Neural cell (in vitro differentiated cells): ENCODE results near the gene PRDM15.

ENCODE experiments used
- EP300 ChIP-seq: fragments of 450-650 bp; conservative IDR thresholded peaks from 2 replicates; pipeline ENCODE4 v1.6.1; 2014; ENCODE audit warnings: antibody characterized with exemption, mild to moderate bottlenecking, moderate library complexity; ENCODE audit not compliant: poor library complexity, severe bottlenecking
- EZH2 ChIP-seq: fragments of 200-600, 300-800 bp; shearing (Covaris generic), sonication (generic); IDR thresholded peaks from 2 replicates; pipeline ENCODE4 v1.6.1; 2014; ENCODE audit warnings: antibody characterized with exemption, low read length, borderline replicate concordance, mild to moderate bottlenecking; ENCODE audit not compliant: insufficient read depth, poor library complexity, severe bottlenecking
- POLR2AphosphoS5 ChIP-seq: IDR thresholded peaks from 2 replicates; pipeline ENCODE4 v1.6.1; 2012
- RAD21 ChIP-seq: fragments of 450-650 bp; conservative IDR thresholded peaks from 2 replicates; pipeline ENCODE4 v1.6.1; 2014; ENCODE audit warnings: antibody characterized with exemption, mild to moderate bottlenecking, moderate library complexity
- REST ChIP-seq: IDR thresholded peaks from 2 replicates; pipeline ENCODE4 v1.6.1; 2012; ENCODE audit warnings: borderline replicate concordance
- TAF1 ChIP-seq: IDR thresholded peaks from 2 replicates; pipeline ENCODE4 v1.6.1; 2012; ENCODE audit warnings: low read depth
- TF ChIP-seq, protein P1 (sequence below): fragments of 450-650 bp; IDR thresholded peaks from 2 replicates; pipeline ENCODE4 v1.5.1; 2014; ENCODE audit warnings: antibody characterized with exemption, mild to moderate bottlenecking, moderate library complexity; ENCODE audit not compliant: poor library complexity, severe bottlenecking

GRCh38 chr21:41813226-41813625, 65.9 kb downstream of the PRDM15 start:
- no peak for TF ChIP-seq TAF1
- TF ChIP-seq, protein P1, sequence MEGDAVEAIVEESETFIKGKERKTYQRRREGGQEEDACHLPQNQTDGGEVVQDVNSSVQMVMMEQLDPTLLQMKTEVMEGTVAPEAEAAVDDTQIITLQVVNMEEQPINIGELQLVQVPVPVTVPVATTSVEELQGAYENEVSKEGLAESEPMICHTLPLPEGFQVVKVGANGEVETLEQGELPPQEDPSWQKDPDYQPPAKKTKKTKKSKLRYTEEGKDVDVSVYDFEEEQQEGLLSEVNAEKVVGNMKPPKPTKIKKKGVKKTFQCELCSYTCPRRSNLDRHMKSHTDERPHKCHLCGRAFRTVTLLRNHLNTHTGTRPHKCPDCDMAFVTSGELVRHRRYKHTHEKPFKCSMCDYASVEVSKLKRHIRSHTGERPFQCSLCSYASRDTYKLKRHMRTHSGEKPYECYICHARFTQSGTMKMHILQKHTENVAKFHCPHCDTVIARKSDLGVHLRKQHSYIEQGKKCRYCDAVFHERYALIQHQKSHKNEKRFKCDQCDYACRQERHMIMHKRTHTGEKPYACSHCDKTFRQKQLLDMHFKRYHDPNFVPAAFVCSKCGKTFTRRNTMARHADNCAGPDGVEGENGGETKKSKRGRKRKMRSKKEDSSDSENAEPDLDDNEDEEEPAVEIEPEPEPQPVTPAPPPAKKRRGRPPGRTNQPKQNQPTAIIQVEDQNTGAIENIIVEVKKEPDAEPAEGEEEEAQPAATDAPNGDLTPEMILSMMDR, result no peak
- TF ChIP-seq REST, result no peak
- TF ChIP-seq POLR2AphosphoS5, result no peak
- no peak for TF ChIP-seq EP300
- TF ChIP-seq RAD21, result no peak
- no peak for TF ChIP-seq EZH2
